ENCODE data around the gene LMCD1. TPM values are rescaled to one million over a fixed set of nuclear protein-coding genes. Genes with fewer than 3 reads are reported as not detected.

LMCD1 gene
- total and polyA plus RNA-seq, 2 of the 8 experiments (the other 6 are each of a cell fraction or from before 2014, with no cell fraction given): 12.3 to 26.5 TPM

DNA sequence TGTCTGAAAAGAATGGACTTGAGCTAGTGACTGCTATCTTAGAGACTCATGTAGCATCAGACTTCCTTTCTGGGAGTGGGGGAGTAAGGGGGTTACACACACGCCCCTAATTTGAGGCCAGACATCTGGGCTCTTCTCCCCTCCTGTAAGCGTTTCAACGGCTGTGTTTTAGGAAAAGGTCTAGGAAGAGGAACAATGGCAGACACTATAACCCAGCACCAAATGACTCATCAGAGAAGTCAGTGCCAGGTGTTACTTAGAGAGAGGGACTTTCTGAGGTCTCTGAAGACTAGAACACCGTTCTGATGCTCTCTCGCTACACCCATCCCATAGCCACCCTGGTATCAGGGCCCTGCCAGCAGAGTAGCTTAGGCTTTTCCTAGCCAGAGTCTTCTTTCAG, 77.5 kb downstream of the LMCD1 start:
- Histone ChIP-seq H3K9ac (replicated peaks in 1 of 4; ENCODE audit: extremely low read depth in 1 of 4, low read depth in 3 of 4, low read length in 3 of 4) (no peak overlapping the region), H3K23me2 (ENCODE audit: low read depth, low read length) (no peaks in the 10 kb centered on the region), H3K4me1 (replicated peaks in 1 of 4; ENCODE audit: control insufficient read depth in 3 of 4, insufficient read depth in 4 of 4, low read length in 3 of 4) (no peaks in the 10 kb centered on the region), H3K36me3 (ENCODE audit: control insufficient read depth in 2 of 4, insufficient read depth in 4 of 4, low read length in 3 of 4) (no peaks in the 10 kb centered on the region), H3K4ac (replicated peaks; ENCODE audit: insufficient read length, low read depth, low read length) (no peak overlapping the region), H3K4me3 (ENCODE audit: extremely low read depth in 1 of 4, insufficient read depth in 2 of 4, low read depth in 3 of 4, low read length in 4 of 4) (no peak overlapping the region), H4K8ac (ENCODE audit: extremely low read depth, insufficient read depth, low read length) (no peak overlapping the region), H2BK20ac (ENCODE audit: low read length) (no peak overlapping the region), H2BK120ac (replicated peaks; ENCODE audit: low read depth, low read length) (no peak overlapping the region), H4K5ac (ENCODE audit: insufficient read length, low read depth, low read length) (no peak overlapping the region), H3K27ac (ENCODE audit: low read depth, low read length) (no peak overlapping the region), H2BK12ac (ENCODE audit: low read depth, low read length) (no peak overlapping the region), H3K56ac (replicated peaks; ENCODE audit: insufficient read length, low read depth, low read length) (no peak overlapping the region), H4K20me1 (replicated peaks in 1 of 2; ENCODE audit: control insufficient read depth in 1 of 2, insufficient read depth in 2 of 2, low read length in 2 of 2) (no peaks in the 10 kb centered on the region), H3K79me2 (ENCODE audit: control insufficient read depth in 1 of 2, insufficient read depth in 2 of 2, low read length in 2 of 2) (no peaks in the 10 kb centered on the region), H2BK5ac (ENCODE audit: low read depth, low read length) (no peak overlapping the region), H3K4me2 (ENCODE audit: insufficient read depth in 1 of 2, low read depth in 2 of 2, low read length in 2 of 2) (no peak overlapping the region), H3K23ac (ENCODE audit: insufficient read length) (no peak overlapping the region), H4K91ac (replicated peaks; ENCODE audit: insufficient read length, low read length) (no peak overlapping the region), H2BK15ac (ENCODE audit: low read length) (no peak overlapping the region), H2AFZ (ENCODE audit: low read length) (no peak overlapping the region), H3K27me3 (replicated peaks in 1 of 4; ENCODE audit: control insufficient read depth in 3 of 4, extremely low read depth in 1 of 4, insufficient read depth in 3 of 4, low read length in 3 of 4) (no peaks in the 10 kb centered on the region), H3K79me1 (ENCODE audit: low read depth, low read length) (no peaks in the 10 kb centered on the region), H3K14ac (ENCODE audit: insufficient read length) (no peak overlapping the region), H3K9me3 (ENCODE audit: insufficient read depth in 2 of 2, low read depth in 1 of 2, low read length in 1 of 2) (no peaks in the 10 kb centered on the region), H2AK5ac (ENCODE audit: low read depth, low read length) (no peak overlapping the region), H3K18ac (ENCODE audit: extremely low read depth, low read length) (no peak overlapping the region; the same call in 1 of the 2 replicates)
- 58% methylated on average over 5 of the region's 5 CpGs; no CpG with 5 or more reads in 1 of the 2 experiments for WGBS, 2 experiments (ENCODE audit: extremely low coverage in 1 of 2, insufficient coverage in 1 of 2, insufficient read length in 1 of 2, insufficient replicate concordance in 2 of 2, low coverage in 1 of 2, low lambda C conversion rate in 2 of 2, missing lambda C conversion rate in 1 of 2)
- POLR2A ChIA-PET (ENCODE audit: partially characterized antibody): no interaction called here
- DNase-seq (ENCODE audit: low read depth in 1 of 2, low spot score in 2 of 2) (no peak), FAIRE-seq (no peak)
- CTCF ChIA-PET (ENCODE audit: partially characterized antibody): interaction anchor here (0.6 kb wide), 1 partner anchor 165 kb away, joined by 4 read pairs; no protein-coding TSS in a partner anchor
- no peak for TF ChIP-seq SAP30 (IDR thresholded peaks at IDR 0.05; ENCODE audit: insufficient read depth, insufficient replicate concordance, low read length)
- TF ChIP-seq SIN3A (conservative IDR thresholded peaks at IDR 0.05 in 1 of 2, IDR thresholded peaks at IDR 0.05 in 1 of 2; ENCODE audit: low read depth in 1 of 2, low read length in 2 of 2): no peak
- no peak for TF ChIP-seq CTBP2 (IDR thresholded peaks at IDR 0.05; ENCODE audit: borderline replicate concordance, insufficient read depth, insufficient read length, low read length)
- no peak for TF ChIP-seq RBBP5 (IDR thresholded peaks at IDR 0.05; ENCODE audit: borderline replicate concordance, low read depth, low read length)
- TF ChIP-seq ZNF274 (IDR thresholded peaks at IDR 0.05; ENCODE audit: borderline replicate concordance, extremely low read depth, low read length): no peak
- no peak for TF ChIP-seq KDM1A (IDR thresholded peaks at IDR 0.05; ENCODE audit: borderline replicate concordance, low read length)
- no peak for TF ChIP-seq CBX8 (IDR thresholded peaks at IDR 0.05; ENCODE audit: borderline replicate concordance, low read depth, low read length)

Measured in H1 (cell line).